Measurements from ENCODE around the gene WDR4.
"Not testable (repeated sequence)": the region's sequence is repeated elsewhere in the genome, so short reads cannot be mapped to it uniquely, and the experiment has no call there.

WDR4 gene

GRCh38 chr21:42913476-42913875 is 34.1 kb upstream of the WDR4 start:
- ATAC-seq: no peak
- TF ChIP-seq CSDC2 (CRISPR knock-in tag; IDR thresholded peaks at IDR 0.05): no peak
- TF ChIP-seq ZNF70 (CRISPR knock-in tag; IDR thresholded peaks at IDR 0.05): no peak
- TF ChIP-seq TSHZ2 (CRISPR knock-in tag; IDR thresholded peaks at IDR 0.05): no peak
- no peak for TF ChIP-seq ZFP30 (CRISPR knock-in tag; IDR thresholded peaks at IDR 0.05)
- no peak for TF ChIP-seq CREB5 (CRISPR knock-in tag; IDR thresholded peaks at IDR 0.05; ENCODE audit: low read depth)
- no peak for TF ChIP-seq POU6F1 (CRISPR knock-in tag; IDR thresholded peaks at IDR 0.05; ENCODE audit: borderline replicate concordance, low read depth)
- TF ChIP-seq ZNF8 (CRISPR knock-in tag; IDR thresholded peaks at IDR 0.05): no peak
- TF ChIP-seq ARNTL (CRISPR knock-in tag; IDR thresholded peaks at IDR 0.05; ENCODE audit: borderline replicate concordance, low read depth): no peak

- ATAC-seq: not testable (repeated sequence)
Observed at GRCh38 chr21:42911920-42912319, 32.6 kb upstream of the WDR4 start.

- ATAC-seq: not testable (repeated sequence)
Observed at GRCh38 chr21:42908484-42908883, 29.1 kb upstream of the WDR4 start.

- ATAC-seq: no peak
- TF ChIP-seq TCF4 (CRISPR knock-in tag; IDR thresholded peaks at IDR 0.05; ENCODE audit: borderline replicate concordance) (no peak), ARNTL (CRISPR knock-in tag; IDR thresholded peaks at IDR 0.05; ENCODE audit: borderline replicate concordance, low read depth) (no peak), ZNF70 (CRISPR knock-in tag; IDR thresholded peaks at IDR 0.05) (no peak), POU6F1 (CRISPR knock-in tag; IDR thresholded peaks at IDR 0.05; ENCODE audit: borderline replicate concordance, low read depth) (no peak), TOX (CRISPR knock-in tag; IDR thresholded peaks at IDR 0.05; ENCODE audit: borderline replicate concordance) (no peak), CREB5 (CRISPR knock-in tag; IDR thresholded peaks at IDR 0.05; ENCODE audit: low read depth) (no peak), PPARA (CRISPR knock-in tag; IDR thresholded peaks at IDR 0.05; ENCODE audit: borderline replicate concordance) (no peak), CSDC2 (CRISPR knock-in tag; IDR thresholded peaks at IDR 0.05) (no peak), SNAI2 (CRISPR knock-in tag; IDR thresholded peaks at IDR 0.05) (no peak), ESRRG (CRISPR knock-in tag; IDR thresholded peaks at IDR 0.05) (no peak), ZFP3 (CRISPR knock-in tag; IDR thresholded peaks at IDR 0.05) (no peak)
Observed at GRCh38 chr21:42906233-42906632, 26.9 kb upstream of the WDR4 start.

- TF ChIP-seq SNAI2 (CRISPR knock-in tag; IDR thresholded peaks at IDR 0.05) (no peak), CREB5 (CRISPR knock-in tag; IDR thresholded peaks at IDR 0.05; ENCODE audit: low read depth) (no peak), ZC3H10 (CRISPR knock-in tag; IDR thresholded peaks at IDR 0.05) (no peak), GLIS3 (CRISPR knock-in tag; IDR thresholded peaks at IDR 0.05) (no peak), ZNF70 (CRISPR knock-in tag; IDR thresholded peaks at IDR 0.05) (no peak), POU6F1 (CRISPR knock-in tag; IDR thresholded peaks at IDR 0.05; ENCODE audit: borderline replicate concordance, low read depth) (no peak), PATZ1 (CRISPR knock-in tag; IDR thresholded peaks at IDR 0.05; ENCODE audit: borderline replicate concordance) (no peak)
- peak; percentile 56 for ATAC-seq
Observed at GRCh38 chr21:42905195-42905594, 25.9 kb upstream of the WDR4 start.

All from SK-N-SH treated with all-trans-retinoic acid at 6 μM for 48 hours (cell line).